Measurements from ENCODE around the gene UBAC1. TPM values are rescaled to one million over a fixed set of nuclear protein-coding genes. Genes with fewer than 3 reads are reported as not detected.

The UBAC1 gene
- total and polyA plus RNA-seq, 9 of the 15 experiments (the other 6 are each of a cell fraction or from before 2014, with no cell fraction given): 94.0 to 399 (median 228) TPM

- TF ChIP-seq E2F6 (IDR thresholded peaks at IDR 0.05; ENCODE audit: borderline replicate concordance in 1 of 2, extremely low read depth in 1 of 2, insufficient read depth in 1 of 2, insufficient read length in 1 of 2, low read depth in 1 of 2, low read length in 1 of 2, poor library complexity in 1 of 2, severe bottlenecking in 1 of 2) (peak; percentile 18 to 21), MITF (IDR thresholded peaks at IDR 0.05) (no peak), RHOXF2B (CRISPR knock-in tag; conservative IDR thresholded peaks at IDR 0.05) (0 out of 2 replicates have a peak, but pooled peaks have one; percentile 12), NR2C2 (CRISPR knock-in tag; IDR thresholded peaks at IDR 0.05) (no peak), NR2C2 (tag; IDR thresholded peaks at IDR 0.05) (peak; percentile 64)
Observed at GRCh38 chr9:135908754-135909204, 52.4 kb downstream of the UBAC1 start (continued).

- peaks cover 80% of the 10 kb centered on the region for H3K79me2 ChIP-seq (ENCODE audit: control insufficient read depth, insufficient read depth, low read length)
- TSS peak; percentile 65 for BruUV-seq (replicated peaks)
- intact Hi-C loops (cut with micrococcal nuclease): loop anchor here (5.0 kb wide), 1 partner anchor 44 kb away; no protein-coding TSS in a partner anchor
- ATAC-seq: peak; percentile 19
- H3K9me1 ChIP-seq (ENCODE audit: control insufficient read depth, insufficient read depth, low read length): no peaks in the 10 kb centered on the region
- ChIA-PET POLR2A (interaction anchor here (2.9 kb wide), 1 partner anchor 9 kb away, joined by 9 read pairs; no protein-coding TSS in a partner anchor), CTCF (ENCODE audit: low intra/inter-chr PET ratio) (no interaction called here)
- H3K4me3 ChIP-seq: peak overlapping the region; percentile 63
- H2AFZ ChIP-seq (ENCODE audit: low read depth, low read length): peak overlapping the region; percentile 69
- H3K27ac ChIP-seq (ENCODE audit: extremely low read depth, low read depth, low read length): peak overlapping the region; percentile 80
- FAIRE-seq: peak; percentile 48
- peak overlapping the region; percentile 88 for H3K4me2 ChIP-seq (ENCODE audit: insufficient read depth, low read length)
- H3K9ac ChIP-seq (ENCODE audit: insufficient read depth in 1 of 2, low read depth in 2 of 2, low read length in 2 of 2): peak overlapping the region; percentile 63 to 94
- peak in 1 of 4 experiments; percentile 41 for DNase-seq (ENCODE audit: extremely low read depth in 1 of 4, low spot score in 3 of 4)
- H3K4me1 ChIP-seq (replicated peaks in 1 of 2; ENCODE audit: control insufficient read depth in 2 of 2, insufficient read depth in 2 of 2, low read length in 2 of 2): peaks cover 42 to 56% of the 10 kb centered on the region in 2 experiments
- in situ Hi-C loops (cut with MboI): no loop called here
- H3K27me3 ChIP-seq (ENCODE audit: control insufficient read depth in 2 of 2, insufficient read depth in 2 of 2, low read length in 2 of 2): no peaks in the 10 kb centered on the region
- H3K36me3 ChIP-seq (ENCODE audit: control insufficient read depth, insufficient read depth, low read length): peaks cover 53% of the 10 kb centered on the region
- 6% methylated on average over 31 of the region's 42 CpGs for WGBS (ENCODE audit: insufficient coverage, low coverage, missing lambda C conversion rate)
- peaks cover 12% of the 10 kb centered on the region for H4K20me1 ChIP-seq (replicated peaks; ENCODE audit: control insufficient read depth, insufficient read depth, low read length)
- peaks cover 6% of the 10 kb centered on the region; the same call in 1 of the 2 replicates for H3K9me3 ChIP-seq (replicated peaks; ENCODE audit: control insufficient read depth, insufficient read depth, low read depth, low read length)
- TF ChIP-seq L3MBTL2 (IDR thresholded peaks at IDR 0.05) (peak; percentile 97), RBFOX2 (IDR thresholded peaks at IDR 0.05; ENCODE audit: low read depth, low read length) (peak; percentile 72), ZNF12 (CRISPR knock-in tag; IDR thresholded peaks at IDR 0.05) (peak; percentile 74), ATF6 (CRISPR knock-in tag; IDR thresholded peaks at IDR 0.05) (peak; percentile 87; the same call in 1 of the 2 replicates), PTTG1 (tag; IDR thresholded peaks at IDR 0.05; ENCODE audit: low read depth) (no peak), RB1 (IDR thresholded peaks at IDR 0.05; ENCODE audit: low read depth) (peak; percentile 8; the same call in 1 of the 2 replicates), ZNF311 (CRISPR knock-in tag; IDR thresholded peaks at IDR 0.05) (0 out of 2 replicates have a peak, but pooled peaks have one; percentile 20), EP400 (IDR thresholded peaks at IDR 0.05) (peak; percentile 26; the same call in 1 of the 2 replicates), E2F6 (IDR thresholded peaks at IDR 0.05; ENCODE audit: borderline replicate concordance in 1 of 2, extremely low read depth in 1 of 2, insufficient read depth in 1 of 2, insufficient read length in 1 of 2, low read depth in 1 of 2, low read length in 1 of 2, poor library complexity in 1 of 2, severe bottlenecking in 1 of 2) (peak; percentile 76 to 84)
Observed at GRCh38 chr9:135908093-135908753, 53.0 kb downstream of the UBAC1 start.
